Upper lobe of left lung (tissue), 6 donors: ENCODE measurements around the gene AMDHD2. TPM values are rescaled to one million over a fixed set of nuclear protein-coding genes. Genes with fewer than 3 reads are reported as not detected.
"Not testable (repeated sequence)": the region's sequence is repeated elsewhere in the genome, so short reads cannot be mapped to it uniquely, and the experiment has no call there.

Experiments used
- ATAC-seq, 2 donors: fragments of 200-7000 bp; cut with Tn5 transposase; one replicate each; pipeline ENCODE4 v1.9.1; 2022; ENCODE audit warnings: mild to moderate bottlenecking in 2 of 2, moderate library complexity in 2 of 2; ENCODE audit not compliant: low FRiP score in 2 of 2
- DNase-seq, 2 donors: peaks; one replicate each; pipeline ENCODE4 v3.0.0-alpha.2; 2019 to 2020
- H3K27ac ChIP-seq, 4 donors: fragments of 200-600 bp; sonication (generic); one replicate each; pipeline ENCODE4 v1.5.1; 2016 to 2019
- H3K27me3 ChIP-seq, 4 donors: fragments of 200-600 bp; sonication (generic); one replicate each; pipeline ENCODE4 v1.5.1; 2017 to 2019
- H3K36me3 ChIP-seq, 4 donors: fragments of 200-600 bp; sonication (generic); one replicate each; pipeline ENCODE4 v1.5.1; 2016 to 2019
- H3K4me1 ChIP-seq, 4 donors: fragments of 200-600 bp; sonication (generic); one replicate each; pipeline ENCODE4 v1.5.1; 2018 to 2019
- H3K4me3 ChIP-seq, 4 donors: fragments of 200-600 bp; sonication (generic); one replicate each; pipeline ENCODE4 v1.5.1; 2017 to 2019; ENCODE audit warnings: mild to moderate bottlenecking in 2 of 4, moderate library complexity in 1 of 4
- H3K9me3 ChIP-seq, 4 donors: fragments of 200-600 bp; sonication (generic); one replicate each; pipeline ENCODE4 v1.5.1; 2018 to 2019
- CTCF ChIP-seq, 6 experiments: fragments of 450-650 bp in 4 of 6; fragments of 200-600 bp in 2 of 6; sonication (generic) in 2 of 6; IDR thresholded peaks; one replicate each; pipeline ENCODE4 v1.5.1; 2016 to 2019; ENCODE audit warnings: antibody characterized with exemption in 6 of 6
- EP300 ChIP-seq, 4 donors: sonication (generic); formaldehyde crosslinking; IDR thresholded peaks; one replicate each; pipeline ENCODE4 v1.5.1; 2017; ENCODE audit warnings: antibody characterized with exemption in 4 of 4, control low read depth in 2 of 4
- POLR2A ChIP-seq, 4 donors: fragments of 450-650 bp; IDR thresholded peaks; one replicate each; pipeline ENCODE4 v1.5.1; 2016 to 2017; ENCODE audit warnings: antibody characterized with exemption in 4 of 4, mild to moderate bottlenecking in 2 of 4
- POLR2AphosphoS5 ChIP-seq, 2 donors: sonication (generic); formaldehyde crosslinking; IDR thresholded peaks; one replicate each; pipeline ENCODE4 v1.5.1; 2017; ENCODE audit warnings: antibody characterized with exemption in 2 of 2
- WGBS, 2 donors: methylation state at CpG; one replicate each; pipeline ENCODE4 v1.1.5; 2017 to 2018; 5-methylcytosine and 5-hydroxymethylcytosine counted together
- total RNA-seq, 6 donors: library from RNA; depleted of rRNA in 4 of 6; stranded (reverse); fragments of >200 nt in 4 of 6; gene quantifications; one replicate each; pipeline versions ENCODE4 v1.1.0 to v1.2.1, GENCODE V29; 2016 to 2021
- donor health status: DM: no; HTN: no; CAD: no; lungs with moderate emphysema.
- donor health status: DM: no; HTN: yes; CAD: no; lungs with severe emphysema.

AMDHD2 gene
- total RNA-seq, 6 donors from 2014 or later = 33.0 to 126 (median 68.4) TPM

GRCh38 chr16:2535625-2536013 lies 15.4 kb downstream of the AMDHD2 start:
- no peaks in the 10 kb centered on the region for H3K9me3 ChIP-seq
- no peak for DNase-seq

GRCh38 chr16:2537451-2538379 lies 17.5 kb downstream of the AMDHD2 start, which contains the start of gene PDPK1:
TSS of gene PDPK1 (plus strand) at chr16:2538021. CDS start at chr16:2538113, 92 bp downstream.
- peaks cover 37 to 57% (median 40%) of the 10 kb centered on the region in 4 donors for H3K4me1 ChIP-seq
- WGBS, 2 donors = 0 to 1% methylated on average over 7 to 21 of the region's 126 CpGs
- no peaks in the 10 kb centered on the region for H3K9me3 ChIP-seq
- H3K4me3 ChIP-seq = peak within 1 kb of the TSS; percentile 65 to 95 (median 74)
- TF ChIP-seq EP300 (IDR thresholded peaks at IDR 0.05) = no peak
- TF ChIP-seq POLR2AphosphoS5 (IDR thresholded peaks at IDR 0.05) = peak; percentile 42 to 62
- TF ChIP-seq CTCF (IDR thresholded peaks at IDR 0.05) = peak in 4 of 6 experiments; percentile 20 to 37 (median 28)
- TF ChIP-seq POLR2A (IDR thresholded peaks at IDR 0.05) = peak in 3 of 4 donors; percentile 17 to 62 (median 20)
- no peaks in the 10 kb centered on the region for H3K36me3 ChIP-seq
- ATAC-seq (peak; percentile 92 to 95), DNase-seq (peak; percentile 95 to 98)
- H3K27ac ChIP-seq = peak within 1 kb of the TSS; percentile 87 to 94 (median 92)
- no peaks in the 10 kb centered on the region for H3K27me3 ChIP-seq

More at GRCh38 chr16:2535625-2536013, 15.4 kb downstream of the AMDHD2 start:
- Histone ChIP-seq H3K27ac (peak overlapping the region; percentile 41 to 94 (median 67)), H3K27me3 (no peaks in the 10 kb centered on the region), H3K4me3 (no peak overlapping the region), H3K36me3 (no peaks in the 10 kb centered on the region), H3K4me1 (peaks cover 38 to 65% (median 42%) of the 10 kb centered on the region in 4 donors)
- TF ChIP-seq POLR2A (IDR thresholded peaks at IDR 0.05) = peak in 1 of 4 donors; percentile 39
- peak in 1 of 2 donors; percentile 3 for TF ChIP-seq POLR2AphosphoS5 (IDR thresholded peaks at IDR 0.05)
- no peak for TF ChIP-seq EP300 (IDR thresholded peaks at IDR 0.05)
- 73 to 78% methylated on average over 9 of the region's 9 CpGs for WGBS, 2 donors
- peak in 1 of 2 donors; percentile 4 for ATAC-seq

GRCh38 chr16:2539192-2539844 lies 19.1 kb downstream of the AMDHD2 start:
- WGBS, 2 donors = 83 to 84% methylated on average over 24 of the region's 24 CpGs
- Histone ChIP-seq H3K4me1 (peaks cover 36 to 46% (median 38%) of the 10 kb centered on the region in 4 donors), H3K4me3 (peak overlapping the region in 2 of 4 donors; percentile 65 to 81), H3K27ac (peak overlapping the region in 1 of 4 donors; percentile 94)
- DNase-seq, H3K9me3 ChIP-seq, H3K27me3 ChIP-seq, H3K36me3 ChIP-seq, ATAC-seq: not testable (repeated sequence)

GRCh38 chr16:2539845-2540458 lies 19.8 kb downstream of the AMDHD2 start:
- WGBS, 2 donors = 52 to 59% methylated on average over 6 to 12 of the region's 14 CpGs
- Histone ChIP-seq H3K4me1 (peaks cover 36 to 46% (median 38%) of the 10 kb centered on the region in 4 donors), H3K27ac (peak overlapping the region in 1 of 4 donors; percentile 25)
- H3K36me3 ChIP-seq, H3K27me3 ChIP-seq, H3K9me3 ChIP-seq, ATAC-seq, H3K4me3 ChIP-seq: not testable (repeated sequence)
- peak in 3 of 6 experiments; percentile 15 to 24 (median 16) for TF ChIP-seq CTCF (IDR thresholded peaks at IDR 0.05)
- peak in 1 of 2 donors; percentile 30 for DNase-seq

- H3K36me3 ChIP-seq, H3K4me3 ChIP-seq, H3K27me3 ChIP-seq, ATAC-seq, H3K9me3 ChIP-seq, DNase-seq: not testable (repeated sequence)
- Histone ChIP-seq H3K27ac (peak overlapping the region in 1 of 4 donors; percentile 25), H3K4me1 (peaks cover 36 to 49% (median 39%) of the 10 kb centered on the region in 4 donors)
- WGBS, 2 donors = 64 to 83% methylated on average over 2 to 4 of the region's 4 CpGs
Measured at GRCh38 chr16:2540912-2541311, 20.7 kb downstream of the AMDHD2 start.

- H3K36me3 ChIP-seq, H3K27ac ChIP-seq, ATAC-seq, DNase-seq, H3K9me3 ChIP-seq, H3K4me3 ChIP-seq, H3K27me3 ChIP-seq: not testable (repeated sequence)
- WGBS, 2 donors = 48 to 65% methylated on average over 5 to 6 of the region's 6 CpGs
- peaks cover 35 to 50% (median 38%) of the 10 kb centered on the region in 4 donors for H3K4me1 ChIP-seq
Measured at GRCh38 chr16:2541409-2541808, 21.2 kb downstream of the AMDHD2 start.

GRCh38 chr16:2543771-2544170 lies 23.6 kb downstream of the AMDHD2 start:
- 94 to 96% methylated on average over 14 of the region's 14 CpGs for WGBS, 2 donors

GRCh38 chr16:2550283-2550878 lies 30.2 kb downstream of the AMDHD2 start:
- H3K9me3 ChIP-seq, DNase-seq, H3K4me3 ChIP-seq, H3K27me3 ChIP-seq, H3K27ac ChIP-seq, H3K36me3 ChIP-seq: not testable (repeated sequence)
- peak in 1 of 2 donors; percentile 67 for ATAC-seq
- 40% methylated on average over 1 of the region's 14 CpGs; no CpG with 5 or more reads in 1 of the 2 donors for WGBS, 2 donors
- peaks cover 5 to 16% (median 7%) of the 10 kb centered on the region in 4 donors for H3K4me1 ChIP-seq

More at GRCh38 chr16:2543771-2544170, 23.6 kb downstream of the AMDHD2 start:
- H3K36me3 ChIP-seq, H3K27ac ChIP-seq, H3K4me3 ChIP-seq, ATAC-seq, H3K9me3 ChIP-seq, H3K27me3 ChIP-seq: not testable (repeated sequence)
- peaks cover 26 to 39% (median 29%) of the 10 kb centered on the region in 4 donors for H3K4me1 ChIP-seq
- DNase-seq = peak in 1 of 2 donors; percentile 25

- ATAC-seq (peak; percentile 32 to 39), DNase-seq (peak in 1 of 2 donors; percentile 28)
- not testable (repeated sequence) for H3K27me3 ChIP-seq, H3K36me3 ChIP-seq, H3K4me1 ChIP-seq, H3K9me3 ChIP-seq
- WGBS, 2 donors = 38 to 69% methylated on average over 14 to 16 of the region's 17 CpGs
- H3K27ac ChIP-seq = peak overlapping the region in 2 of 4 donors; percentile 6 to 52
- H3K4me3 ChIP-seq = peak overlapping the region in 1 of 4 donors; percentile 12
Measured at GRCh38 chr16:2551420-2551889, 31.3 kb downstream of the AMDHD2 start.
